Urinary bladder (tissue), 4 donors: ENCODE data around the gene CEP295NL. TPM values are rescaled to one million over a fixed set of nuclear protein-coding genes. Genes with fewer than 3 reads are reported as not detected.
"Not testable (repeated sequence)": the region's sequence is repeated elsewhere in the genome, so short reads cannot be mapped to it uniquely, and the experiment has no call there.

Experiments
- DNase-seq: peaks from one replicate; pipeline ENCODE4 v3.0.0-alpha.2; 2015; ENCODE audit errors: extremely low spot score
- H3K27ac ChIP-seq: one replicate; pipeline ENCODE4 v1.5.1; 2013; ENCODE audit warnings: low read depth, mild to moderate bottlenecking, moderate library complexity
- H3K36me3 ChIP-seq: one replicate; pipeline ENCODE4 v1.6.1; 2013; ENCODE audit warnings: mild to moderate bottlenecking, moderate library complexity; ENCODE audit not compliant: insufficient read depth
- H3K4me1 ChIP-seq: one replicate; pipeline ENCODE4 v1.6.1; 2013; ENCODE audit warnings: mild to moderate bottlenecking, moderate library complexity; ENCODE audit not compliant: insufficient read depth
- H3K4me3 ChIP-seq: one replicate; pipeline ENCODE4 v1.5.1; 2013; ENCODE audit warnings: low read depth, low read length
- WGBS: extraction: QIAGEN DNeasy Blood & Tissue Kit; methylation state at CpG from one replicate; pipeline ENCODE4 v1.1.7; 2013; 5-methylcytosine and 5-hydroxymethylcytosine counted together
- polyA plus RNA-seq: library from polyadenylated mRNA; stranded (reverse); fragments of 200-250 nt; gene quantifications from one replicate; pipeline ENCODE4 v1.2.3, GENCODE V29; 2013
- total RNA-seq: library from RNA; depleted of rRNA; stranded (reverse); fragments of >200 nt; gene quantifications from one replicate; pipeline ENCODE4 v1.2.3, GENCODE V29; 2014
- donor health status: healthy with polysubstance abuse.
- donor health status: healthy.

Gene CEP295NL
- total and polyA plus RNA-seq, 2 donors, result 0.28 to 4.8 TPM

DNA sequence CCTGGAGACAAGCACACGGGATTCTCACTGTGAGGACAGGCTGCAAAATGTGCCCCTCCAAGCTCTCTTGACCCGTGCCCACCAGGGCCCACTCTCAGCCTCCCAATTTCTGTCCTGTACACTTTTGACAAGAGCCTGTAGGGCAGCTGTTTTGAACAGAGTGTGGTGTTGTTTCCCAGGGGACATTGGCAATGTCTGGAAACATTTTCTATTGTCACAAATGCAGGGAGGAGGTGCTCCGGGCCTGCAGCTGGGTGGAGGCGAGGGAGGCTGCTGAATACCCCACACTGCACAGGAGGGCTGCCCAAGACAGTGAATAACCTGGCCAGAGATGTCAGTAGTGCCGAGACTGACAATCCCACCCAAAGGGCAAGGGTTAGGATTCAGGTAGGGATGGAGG is 10.5 kb downstream of the CEP295NL start:
- H3K4me3 ChIP-seq, result no peak overlapping the region
- no peak overlapping the region for H3K27ac ChIP-seq
- DNase-seq, result no peak
- 68% methylated on average over 5 of the region's 5 CpGs for WGBS
- H3K4me1 ChIP-seq, result no peaks in the 10 kb centered on the region
- H3K36me3 ChIP-seq, result no peaks in the 10 kb centered on the region

DNA sequence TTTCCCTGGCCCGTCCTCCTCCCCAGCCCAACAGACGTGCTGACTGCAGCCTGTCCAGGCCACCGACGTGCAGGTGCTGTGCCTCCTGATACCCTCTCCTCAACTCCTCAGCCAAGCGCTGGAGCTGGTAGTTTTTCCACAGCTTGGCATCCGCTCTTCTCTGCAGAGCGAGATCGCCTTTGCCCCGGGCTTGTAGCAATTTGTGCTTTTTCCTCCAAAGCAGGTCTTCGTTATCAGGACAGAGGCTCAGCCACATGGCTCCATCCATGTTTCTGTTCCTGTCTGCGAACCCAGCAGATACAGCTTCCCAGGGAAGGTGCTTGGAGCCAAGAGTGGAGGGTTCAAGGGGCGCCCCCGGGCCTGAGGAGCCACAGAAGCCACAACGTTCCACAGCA is 10.9 kb downstream of the CEP295NL start:
- WGBS, result 83% methylated on average over 14 of the region's 14 CpGs
- no peaks in the 10 kb centered on the region for H3K4me1 ChIP-seq
- no peak overlapping the region for H3K27ac ChIP-seq
- no peaks in the 10 kb centered on the region for H3K36me3 ChIP-seq
- no peak for DNase-seq
- no peak overlapping the region for H3K4me3 ChIP-seq

DNA sequence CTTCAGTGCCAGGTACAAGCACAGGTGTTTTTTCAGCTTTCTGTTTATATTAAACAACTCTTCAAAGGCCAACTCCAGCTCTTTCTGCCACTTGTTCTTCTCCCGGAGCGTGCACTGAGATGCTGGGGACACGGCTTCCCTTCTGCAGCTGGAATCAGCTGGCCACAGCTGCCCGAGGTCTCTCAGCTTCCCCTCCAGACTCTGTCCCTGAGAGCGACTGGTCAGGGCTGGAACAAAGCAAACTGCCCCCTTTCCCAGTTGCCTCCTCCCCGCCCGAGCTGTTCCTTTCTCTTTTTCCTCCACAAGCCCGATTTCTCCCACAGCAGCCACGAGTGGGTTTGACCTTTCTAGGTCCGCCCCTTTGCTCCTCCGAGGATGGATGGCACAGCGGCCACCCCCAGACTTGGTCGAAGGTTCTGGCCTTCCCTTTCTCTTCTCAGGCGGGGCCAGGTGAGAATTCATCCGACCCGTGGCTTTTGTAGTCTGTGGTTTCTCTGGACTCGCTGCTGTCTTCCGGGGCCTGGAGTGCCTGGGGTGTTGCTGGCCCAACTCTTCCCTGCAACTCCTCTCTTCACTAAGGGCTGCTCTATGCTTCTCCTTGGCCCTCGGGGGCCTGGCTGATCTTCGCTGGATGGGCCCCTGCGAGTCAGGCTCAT is 11.5 kb downstream of the CEP295NL start:
- no peak for DNase-seq
- no peak overlapping the region for H3K27ac ChIP-seq
- WGBS, result 73% methylated on average over 21 of the region's 21 CpGs

DNA sequence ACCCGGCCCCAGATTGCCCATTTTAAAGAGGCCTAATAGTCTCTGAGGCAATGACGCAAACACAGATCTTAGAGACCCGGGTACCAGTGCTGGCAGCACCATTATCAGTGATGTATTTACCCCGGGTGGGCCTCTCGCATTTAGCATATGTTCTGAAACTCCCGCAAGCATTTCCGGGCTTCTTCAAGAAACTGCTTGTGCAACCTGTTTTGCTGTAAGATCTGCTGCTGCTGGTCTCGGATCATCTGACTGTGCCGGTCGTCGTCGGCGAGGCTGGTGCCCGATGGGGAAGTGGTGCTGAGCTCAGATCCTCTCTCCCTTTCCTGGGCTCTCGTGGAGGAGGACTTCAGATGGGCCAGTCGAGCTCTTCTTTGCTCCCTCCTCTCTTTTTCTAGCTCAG is 12.5 kb downstream of the CEP295NL start:
- Histone ChIP-seq H3K36me3 (no peaks in the 10 kb centered on the region), H3K4me1 (no peaks in the 10 kb centered on the region), H3K27ac (no peak overlapping the region), H3K4me3 (no peak overlapping the region)
- no peak for DNase-seq
- WGBS, result 77% methylated on average over 16 of the region's 16 CpGs

More for the DNA sequence above, 11.5 kb downstream of the CEP295NL start:
- Histone ChIP-seq H3K4me1 (no peaks in the 10 kb centered on the region), H3K4me3 (no peak overlapping the region), H3K36me3 (no peaks in the 10 kb centered on the region)

DNA sequence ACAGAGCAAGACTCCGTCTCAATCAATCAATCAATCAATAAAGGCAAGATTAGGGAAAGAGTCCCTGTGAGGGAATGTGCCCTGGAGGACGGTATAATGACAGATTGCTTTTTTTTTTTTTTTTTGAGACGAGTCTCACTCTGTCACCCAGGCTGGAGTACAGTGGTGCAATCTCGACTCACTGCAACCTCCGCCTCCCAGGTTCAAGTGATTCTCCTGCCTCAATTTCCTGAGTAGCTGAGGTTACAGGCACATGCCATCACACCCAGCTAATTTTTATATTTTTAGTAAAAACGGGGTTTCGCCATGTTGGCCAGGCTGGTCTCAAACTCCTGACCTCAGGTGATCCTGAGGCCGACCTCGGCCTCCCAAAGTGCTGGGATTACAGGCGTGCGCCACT is 12.9 kb downstream of the CEP295NL start:
- WGBS, result 92% methylated on average over 11 of the region's 11 CpGs
- H3K27ac ChIP-seq, H3K4me3 ChIP-seq, DNase-seq, H3K36me3 ChIP-seq, H3K4me1 ChIP-seq: not testable (repeated sequence)

DNA sequence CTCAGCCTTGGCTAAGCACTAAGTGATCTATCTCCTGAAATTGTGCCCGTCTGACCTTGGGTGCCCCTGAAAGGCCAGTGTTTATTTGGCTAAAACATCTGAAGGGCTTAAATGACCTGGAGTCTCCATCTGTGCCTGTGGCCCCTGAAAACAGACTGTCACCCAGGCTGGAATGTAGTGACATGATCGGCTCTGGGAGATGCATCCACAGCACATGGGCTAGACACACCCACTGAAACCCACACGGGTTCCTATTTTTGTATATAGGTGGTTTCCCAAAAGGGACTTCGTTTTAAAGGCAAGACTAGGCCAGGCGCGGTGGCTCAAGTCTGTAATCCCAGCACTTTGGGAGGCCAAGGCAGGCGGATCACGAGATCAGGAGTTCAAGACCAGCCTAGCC is 13.5 kb downstream of the CEP295NL start:
- WGBS, result 55% methylated on average over 8 of the region's 8 CpGs
- no peak overlapping the region for H3K27ac ChIP-seq
- no peaks in the 10 kb centered on the region for H3K4me1 ChIP-seq

DNA sequence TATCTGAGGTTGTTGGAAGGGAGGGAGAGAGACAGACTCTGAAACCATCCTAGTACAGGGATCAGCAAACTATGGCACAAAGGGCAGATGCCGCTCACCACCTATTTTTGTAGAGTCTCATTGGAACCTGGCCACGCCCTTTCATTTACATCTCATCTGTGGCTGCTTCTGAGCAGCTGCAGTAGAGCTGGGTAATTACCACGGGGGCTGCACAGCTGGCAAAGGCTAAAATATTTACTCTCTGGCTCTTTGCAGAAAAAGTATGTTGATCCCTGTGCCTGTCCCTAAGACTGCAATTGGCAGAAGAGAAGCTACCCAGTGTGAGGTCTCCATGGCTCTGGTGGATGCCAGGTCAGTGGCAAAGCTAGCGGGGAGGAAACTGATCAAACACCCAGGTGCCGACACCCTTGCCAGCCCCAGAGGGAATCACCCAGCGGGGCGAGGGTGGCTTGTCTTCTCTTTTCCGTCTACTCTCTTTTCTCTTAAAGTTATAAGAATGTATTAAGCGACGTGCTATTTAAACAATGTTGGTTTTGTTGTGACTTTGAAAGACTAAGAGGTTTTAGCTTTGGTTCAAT is 14.0 kb downstream of the CEP295NL start:
- no peak for DNase-seq
- no peaks in the 10 kb centered on the region for H3K36me3 ChIP-seq
- H3K27ac ChIP-seq, result no peak overlapping the region
- no peaks in the 10 kb centered on the region for H3K4me1 ChIP-seq
- WGBS, result 78% methylated on average over 10 of the region's 10 CpGs
- H3K4me3 ChIP-seq, result no peak overlapping the region

More for the DNA sequence above, 13.5 kb downstream of the CEP295NL start:
- no peak overlapping the region for H3K4me3 ChIP-seq
- no peak for DNase-seq
- no peaks in the 10 kb centered on the region for H3K36me3 ChIP-seq

DNA sequence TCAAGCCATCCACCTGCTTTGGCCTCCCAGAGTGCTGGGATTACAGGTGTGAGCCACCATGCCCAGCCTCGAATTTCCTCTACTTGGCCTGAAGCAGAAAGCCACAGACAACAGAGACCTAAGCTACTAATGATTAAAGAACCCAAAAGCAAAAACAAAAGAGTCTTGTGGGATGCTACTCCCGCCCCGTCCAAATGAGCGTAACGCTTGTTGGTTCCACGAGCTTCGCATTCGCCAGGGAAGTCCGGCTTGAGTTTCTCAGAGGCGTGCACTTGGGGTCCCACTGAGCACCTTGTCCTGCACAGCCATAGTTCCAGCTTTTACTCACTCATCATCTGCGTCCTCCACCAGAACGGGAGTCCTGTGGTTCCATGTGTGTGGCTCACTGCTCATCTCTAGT is 16.0 kb downstream of the CEP295NL start:
- H3K27ac ChIP-seq, result no peak overlapping the region
- WGBS, result 94% methylated on average over 12 of the region's 12 CpGs
- no peaks in the 10 kb centered on the region for H3K4me1 ChIP-seq
- H3K4me3 ChIP-seq, result no peak overlapping the region
- no peak for DNase-seq
- no peaks in the 10 kb centered on the region for H3K36me3 ChIP-seq

DNA sequence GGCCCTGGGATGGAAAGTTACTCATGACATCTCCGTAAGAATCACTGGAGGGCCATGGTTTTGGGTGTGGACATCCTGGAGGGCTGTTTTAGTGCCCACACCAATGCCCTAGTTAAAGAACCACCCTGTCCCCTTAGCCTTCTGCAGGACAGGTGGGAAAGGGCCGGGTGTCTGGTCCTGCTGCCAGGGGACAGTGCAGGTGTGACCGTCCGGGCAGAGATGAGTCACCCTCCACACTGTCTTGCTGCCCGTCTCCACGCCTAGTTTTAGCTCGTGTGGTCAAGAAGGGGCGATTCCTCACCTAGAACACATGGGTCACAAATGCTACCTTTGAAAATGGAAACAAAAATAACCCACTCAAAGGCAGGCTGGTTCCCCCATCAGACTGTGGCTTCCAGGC is 17.0 kb downstream of the CEP295NL start:
- Histone ChIP-seq H3K36me3 (no peaks in the 10 kb centered on the region), H3K4me1 (no peaks in the 10 kb centered on the region), H3K27ac (no peak overlapping the region), H3K4me3 (no peak overlapping the region)
- no peak for DNase-seq
- WGBS, result 88% methylated on average over 8 of the region's 8 CpGs

DNA sequence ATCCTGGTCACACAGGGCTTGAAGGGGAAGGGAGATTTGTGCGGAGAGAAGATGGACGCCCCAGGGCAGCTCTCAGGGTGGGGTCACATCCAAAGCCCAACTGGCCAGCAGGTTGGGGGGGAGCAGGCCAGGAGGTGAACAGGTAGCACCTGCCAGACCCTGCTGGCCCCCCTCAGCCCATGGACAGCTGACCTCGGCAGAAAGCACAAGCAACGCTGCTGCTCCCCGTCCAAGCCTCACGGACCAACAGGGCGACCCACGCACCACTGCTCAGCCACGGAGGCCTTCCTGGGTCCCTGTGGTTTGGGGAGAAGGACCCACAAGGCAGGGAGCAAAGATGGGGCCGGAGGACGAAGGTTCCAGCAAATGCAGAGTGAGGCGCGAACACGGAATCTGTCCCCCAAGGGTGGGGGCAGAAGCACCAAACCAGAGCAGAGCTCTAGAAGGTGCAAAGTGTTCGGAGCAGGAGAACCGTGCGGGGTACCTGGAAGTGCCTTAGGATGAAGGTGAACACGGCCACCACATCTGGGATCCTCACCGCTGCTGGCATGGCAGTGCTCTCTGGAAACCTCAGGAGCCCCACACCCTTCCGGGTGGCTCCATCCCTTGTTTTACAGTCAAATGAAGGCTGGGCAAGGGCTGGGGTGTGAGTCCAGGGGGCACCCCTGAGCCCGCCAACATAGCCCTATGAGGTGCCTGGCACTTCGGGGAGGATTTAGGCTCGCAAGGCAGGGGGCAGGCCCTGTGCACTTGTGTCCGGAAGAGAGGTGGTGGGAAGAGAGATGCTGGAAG is 17.9 kb downstream of the CEP295NL start:
- no peaks in the 10 kb centered on the region for H3K4me1 ChIP-seq

DNA sequence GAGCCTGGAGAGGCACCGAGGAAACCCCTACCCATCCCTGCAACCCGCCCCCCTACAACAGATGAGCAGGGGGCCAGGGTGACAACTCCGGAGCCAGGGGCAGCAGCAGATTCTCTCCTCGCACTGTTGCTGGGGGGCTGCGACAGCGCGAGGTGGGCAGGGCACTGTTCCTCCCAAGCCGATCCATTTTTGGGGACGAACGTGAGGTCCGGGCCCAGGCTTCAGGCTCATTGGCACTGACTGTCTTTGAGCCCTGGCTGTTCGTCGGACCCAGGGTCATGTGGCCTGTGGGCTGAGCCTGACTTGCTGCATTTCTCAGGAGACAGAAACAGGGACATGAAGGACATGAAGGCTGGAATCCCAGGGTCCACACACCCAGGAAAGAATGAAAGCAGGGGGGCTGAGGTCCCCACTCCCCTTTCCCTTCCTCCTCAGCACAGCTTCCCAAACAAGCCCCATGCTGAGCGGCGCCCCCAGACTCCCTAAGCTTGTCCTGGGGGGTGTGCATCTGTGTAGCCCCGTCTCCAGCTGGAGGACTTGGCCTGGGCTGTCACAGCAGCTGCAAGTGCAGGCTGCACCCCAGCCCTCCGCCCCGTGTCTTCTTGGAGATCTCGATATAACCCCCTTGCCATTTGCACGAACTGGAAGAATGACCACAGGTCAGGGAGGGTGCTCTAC is 18.7 kb downstream of the CEP295NL start:
- no peaks in the 10 kb centered on the region for H3K4me1 ChIP-seq
- H3K4me3 ChIP-seq, result no peak overlapping the region
- no peaks in the 10 kb centered on the region for H3K36me3 ChIP-seq
- WGBS, result 22% methylated on average over 20 of the region's 20 CpGs
- H3K27ac ChIP-seq, result peak overlapping the region; percentile 84
- DNase-seq, result no peak

More for the DNA sequence above, 17.9 kb downstream of the CEP295NL start:
- H3K4me3 ChIP-seq, result no peak overlapping the region
- no peaks in the 10 kb centered on the region for H3K36me3 ChIP-seq
- no peak overlapping the region for H3K27ac ChIP-seq
- WGBS, result 84% methylated on average over 24 of the region's 24 CpGs
- no peak for DNase-seq

DNA sequence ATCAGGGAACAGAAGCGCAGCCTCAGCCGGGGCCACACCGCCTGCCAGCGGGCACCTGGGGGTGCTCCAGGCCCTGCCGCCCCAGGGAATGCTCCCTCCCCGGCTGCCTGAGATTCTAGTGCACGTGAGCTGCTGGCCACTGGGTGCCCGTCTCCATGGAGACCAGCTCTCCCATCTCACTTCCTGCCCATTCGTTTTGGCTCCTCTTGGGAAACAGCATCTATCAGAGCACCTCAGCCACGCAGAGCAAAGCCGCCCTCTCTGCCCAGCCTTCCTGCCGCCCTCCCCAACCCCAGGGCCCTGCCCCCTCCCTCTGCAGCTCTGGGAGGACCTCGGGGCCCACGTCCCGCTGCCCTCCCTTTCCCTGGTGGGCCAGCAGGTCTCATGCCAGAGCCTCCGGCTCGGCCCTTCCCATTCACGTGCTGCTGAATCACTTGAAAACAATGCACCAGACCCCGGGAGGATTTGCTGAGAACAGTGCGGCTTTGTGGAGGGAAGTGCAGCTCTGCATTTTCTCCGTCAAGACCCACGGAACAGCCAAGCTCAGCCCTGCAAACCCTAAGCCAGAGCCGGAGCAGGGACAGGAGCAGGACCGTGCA is 19.4 kb downstream of the CEP295NL start:
- H3K36me3 ChIP-seq, result no peaks in the 10 kb centered on the region
- no peak overlapping the region for H3K4me3 ChIP-seq
- H3K4me1 ChIP-seq, result no peaks in the 10 kb centered on the region
- WGBS, result 7% methylated on average over 24 of the region's 24 CpGs
- peak overlapping the region; percentile 84 for H3K27ac ChIP-seq
- peak; percentile 66 for DNase-seq

DNA sequence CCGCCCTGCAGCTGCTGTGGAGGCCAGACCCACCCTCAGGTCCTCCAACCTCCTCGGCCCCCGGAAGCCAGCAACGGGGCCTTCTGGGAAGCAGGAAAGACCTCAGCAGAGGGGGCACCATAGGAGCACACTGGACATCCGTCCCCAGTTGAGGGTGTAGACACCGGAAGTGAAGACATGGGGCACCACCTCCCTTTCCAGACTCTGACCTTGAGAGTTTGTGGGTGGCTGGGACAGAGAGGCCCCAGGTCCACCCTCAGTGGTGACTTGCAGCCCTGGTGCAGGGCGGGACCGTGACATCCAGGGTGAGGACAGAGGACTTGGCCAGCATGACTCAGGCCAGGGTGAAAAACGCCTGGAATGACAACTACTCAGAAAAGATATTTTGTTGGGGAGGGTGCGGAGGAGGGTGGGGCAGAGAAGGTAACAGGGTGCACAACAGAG is 19.9 kb downstream of the CEP295NL start:
- H3K36me3 ChIP-seq, result no peaks in the 10 kb centered on the region
- no peaks in the 10 kb centered on the region for H3K4me1 ChIP-seq
- peak overlapping the region; percentile 84 for H3K27ac ChIP-seq
- H3K4me3 ChIP-seq, result no peak overlapping the region
- WGBS, result 11% methylated on average over 10 of the region's 10 CpGs
- DNase-seq, result no peak
